HG02642 (cell line): Measurements from ENCODE around the gene ING4.

ENCODE experiments used
- ATAC-seq: cut with Tn5 transposase; IDR thresholded peaks from one replicate; pipeline ENCODE4 v1.9.1; 2021; ENCODE audit warnings: mild to moderate bottlenecking; ENCODE audit not compliant: unreplicated experiment, poor library complexity

Gene ING4

GRCh38 chr12:6640497-6640896, 22.4 kb downstream of the ING4 start:
- no peak for ATAC-seq

GRCh38 chr12:6639151-6639801, 23.6 kb downstream of the ING4 start:
- ATAC-seq = no peak

- no peak for ATAC-seq
Measured at GRCh38 chr12:6638305-6638704, 24.6 kb downstream of the ING4 start.

GRCh38 chr12:6635856-6636531, 26.9 kb downstream of the ING4 start, which contains the start of gene LPAR5:
LPAR5 (minus strand) TSS chr12:6635959; CDS start chr12:6621248, 14,711 bp downstream.
- ATAC-seq = peak; percentile 42

- peak; percentile 44 for ATAC-seq
Measured at GRCh38 chr12:6635375-6635855, 27.5 kb downstream of the ING4 start.

GRCh38 chr12:6632026-6632983, 30.6 kb downstream of the ING4 start:
- peak; percentile 47 for ATAC-seq

DNA sequence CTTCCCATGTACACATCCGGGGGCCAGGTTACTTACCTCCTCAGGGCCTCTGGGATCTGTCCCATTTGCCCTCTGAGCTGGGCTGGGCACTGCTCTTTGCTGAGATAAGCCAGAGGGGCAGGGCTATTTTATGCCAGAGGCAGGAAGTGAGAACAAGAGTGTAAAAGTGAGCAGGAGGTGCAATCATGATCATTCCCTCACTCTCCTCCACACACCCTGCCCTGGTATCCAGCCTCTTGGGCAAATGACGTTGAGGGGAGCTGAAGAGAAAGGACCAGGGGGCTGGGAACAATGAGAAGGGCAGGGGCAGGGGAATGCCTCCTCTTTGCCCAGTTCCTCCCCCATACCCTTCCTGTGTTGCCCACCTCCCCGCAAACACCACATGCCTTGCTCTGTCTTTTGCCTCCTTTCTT, 31.4 kb downstream of the ING4 start:
- no peak for ATAC-seq

GRCh38 chr12:6630736-6631135, 32.2 kb downstream of the ING4 start:
- no peak for ATAC-seq

DNA sequence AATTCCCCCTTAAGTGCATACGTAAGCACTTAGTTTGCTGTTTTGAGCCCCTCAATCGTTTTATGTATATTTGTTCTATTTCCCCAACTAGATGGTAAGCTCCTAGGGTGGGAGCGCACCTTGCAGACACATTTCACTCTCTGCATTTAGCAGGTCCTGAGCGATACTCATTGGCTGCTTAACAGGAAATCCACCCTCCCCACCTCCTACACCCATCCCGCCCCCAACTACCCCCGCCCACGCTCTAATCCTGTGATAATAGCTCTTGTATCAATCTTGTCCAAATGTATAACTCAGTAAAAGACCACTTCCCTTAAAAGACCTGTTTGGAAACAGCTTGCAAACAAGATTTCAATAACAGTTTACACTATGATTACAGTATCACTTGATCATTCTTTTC, 35.3 kb downstream of the ING4 start:
- ATAC-seq = no peak

DNA sequence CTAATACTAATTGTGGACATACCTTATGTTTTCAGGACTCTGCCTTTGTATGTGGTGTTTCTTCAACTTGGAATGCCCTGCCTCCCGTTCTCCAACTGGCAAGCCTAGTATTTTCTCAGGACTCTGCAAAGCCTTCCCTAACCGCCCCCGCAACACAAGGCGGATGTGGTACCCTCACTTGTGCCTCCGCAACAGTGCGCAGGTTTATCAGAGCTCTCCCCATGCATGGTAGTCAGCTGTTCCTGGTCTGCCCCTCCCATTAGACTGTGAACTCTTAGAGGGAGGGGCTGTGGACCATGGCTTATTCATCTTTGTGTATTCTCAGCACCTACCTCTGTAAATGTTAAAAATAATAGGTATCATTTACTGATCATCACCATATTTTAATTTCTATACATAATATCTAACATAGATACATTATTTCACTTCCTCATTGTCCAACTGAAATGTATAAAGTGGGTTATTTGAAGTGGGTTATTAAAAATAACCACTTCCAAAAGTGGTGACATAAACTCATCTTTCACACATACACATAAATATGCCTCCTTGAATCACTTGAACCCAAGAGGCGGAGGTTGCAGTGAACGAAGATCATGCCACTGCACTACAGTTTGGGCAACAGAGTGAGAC, 36.1 kb downstream of the ING4 start:
- no peak for ATAC-seq

GRCh38 chr12:6620885-6621274, 42.0 kb downstream of the ING4 start:
- ATAC-seq = no peak

GRCh38 chr12:6620137-6620884, 42.6 kb downstream of the ING4 start:
- ATAC-seq = no peak

GRCh38 chr12:6618483-6619225, 44.3 kb downstream of the ING4 start:
- ATAC-seq = no peak

DNA sequence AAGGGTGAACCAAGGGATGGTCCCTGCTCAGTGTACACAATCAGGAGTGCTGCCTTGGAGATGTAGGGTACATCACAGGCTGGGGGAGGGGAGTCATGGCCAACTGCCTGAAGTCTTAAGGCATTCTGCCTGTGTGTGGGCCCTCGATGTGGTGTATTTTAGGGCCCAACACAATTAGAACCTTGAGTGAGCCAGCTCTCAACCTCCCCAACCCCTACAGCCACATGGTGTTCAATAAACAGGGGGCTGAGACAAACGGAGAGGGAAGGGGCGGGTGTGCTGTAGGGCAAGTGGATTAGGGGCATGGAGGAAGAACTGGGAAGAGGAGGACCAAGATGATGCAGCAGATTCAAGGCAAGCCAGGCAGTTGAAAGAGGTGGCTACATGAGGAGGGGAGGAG, 47.1 kb downstream of the ING4 start:
- no peak for ATAC-seq

- no peak for ATAC-seq
Measured at GRCh38 chr12:6614513-6615172, 48.3 kb downstream of the ING4 start.

- ATAC-seq = no peak
Measured at GRCh38 chr12:6613776-6614512, 49.0 kb downstream of the ING4 start.

DNA sequence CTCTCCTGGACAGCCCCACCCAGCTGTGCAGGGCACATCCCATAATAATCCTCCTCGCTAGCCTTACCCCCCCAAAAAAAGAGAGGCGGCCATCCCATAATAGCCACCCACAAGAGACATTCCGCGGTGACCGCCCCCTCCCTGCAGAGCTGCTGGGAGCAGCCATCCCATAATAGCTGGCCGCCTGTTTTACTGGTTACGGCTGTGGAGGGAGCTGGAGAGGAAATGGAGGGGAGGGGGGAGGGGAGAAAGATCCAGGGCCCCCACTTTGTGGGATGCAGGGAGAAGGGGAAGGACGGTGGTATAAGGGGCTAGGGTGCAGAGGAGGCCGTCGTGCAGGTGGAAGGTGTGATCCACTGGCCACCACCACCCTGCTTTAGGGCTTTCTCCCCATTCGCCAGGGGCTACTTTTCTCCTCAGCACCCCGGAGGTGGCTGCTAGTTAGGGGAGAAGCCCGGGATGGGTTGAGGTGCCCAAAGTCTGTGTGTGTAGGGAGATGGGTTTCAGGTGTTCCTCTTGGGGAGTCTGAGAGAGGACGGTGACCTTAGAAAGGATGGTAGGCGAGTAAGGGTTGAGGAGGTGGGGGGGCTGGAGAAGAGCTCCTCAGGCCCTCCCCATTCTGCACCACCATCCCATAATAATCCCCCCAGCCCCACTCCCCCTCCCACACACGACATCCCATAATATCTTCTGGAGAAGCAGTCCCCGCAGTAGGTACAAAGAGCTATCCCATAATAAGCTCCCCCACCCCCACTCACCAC, 49.7 kb downstream of the ING4 start:
- no peak for ATAC-seq
